Suprapubic skin (tissue), 4 donors: Measurements from ENCODE around the gene FAM131C. TPM values are rescaled to one million over a fixed set of nuclear protein-coding genes. Genes with fewer than 3 reads are reported as not detected.
"Not testable (repeated sequence)": the region's sequence is repeated elsewhere in the genome, so short reads cannot be mapped to it uniquely, and the experiment has no call there.

ENCODE experiments used
- DNase-seq, 2 donors: peaks; one replicate each; pipeline ENCODE4 v3.0.0-alpha.2; 2019; ENCODE audit warnings: low spot score in 2 of 2
- H3K27ac ChIP-seq: fragments of 200-600 bp; sonication (generic); one replicate; pipeline ENCODE4 v1.5.1; 2019
- H3K27me3 ChIP-seq: fragments of 200-600 bp; sonication (generic); one replicate; pipeline ENCODE4 v1.5.1; 2019
- H3K36me3 ChIP-seq: fragments of 200-600 bp; sonication (generic); one replicate; pipeline ENCODE4 v1.5.1; 2019
- H3K4me1 ChIP-seq: fragments of 200-600 bp; sonication (generic); one replicate; pipeline ENCODE4 v1.5.1; 2019
- H3K4me3 ChIP-seq: fragments of 200-600 bp; sonication (generic); one replicate; pipeline ENCODE4 v1.5.1; 2019; ENCODE audit warnings: mild to moderate bottlenecking
- H3K9me3 ChIP-seq: fragments of 200-600 bp; sonication (generic); one replicate; pipeline ENCODE4 v1.5.1; 2019
- CTCF ChIP-seq, 2 donors: fragments of 200-600 bp in 1 of 2; fragments of 450-650 bp in 1 of 2; sonication (generic) in 1 of 2; IDR thresholded peaks; one replicate each; pipeline ENCODE4 v1.5.1; 2016 to 2019; ENCODE audit warnings: antibody characterized with exemption in 2 of 2, mild to moderate bottlenecking in 1 of 2, moderate library complexity in 1 of 2
- EP300 ChIP-seq: sonication (generic); formaldehyde crosslinking; IDR thresholded peaks from one replicate; pipeline ENCODE4 v1.6.1; 2017; ENCODE audit warnings: antibody characterized with exemption
- POLR2A ChIP-seq, 2 donors: fragments of 450-650 bp; IDR thresholded peaks; one replicate each; pipeline ENCODE4 v1.6.1; 2017; ENCODE audit warnings: antibody characterized with exemption in 2 of 2, mild to moderate bottlenecking in 2 of 2, moderate library complexity in 2 of 2
- POLR2AphosphoS5 ChIP-seq, 3 donors: sonication (generic); formaldehyde crosslinking; IDR thresholded peaks; one replicate each; pipeline ENCODE4 v1.6.1; 2017; ENCODE audit warnings: antibody characterized with exemption in 3 of 3
- WGBS: methylation state at CpG from one replicate; pipeline ENCODE4 v1.1.5; 2018; 5-methylcytosine and 5-hydroxymethylcytosine counted together
- total RNA-seq, 4 donors: library from RNA; depleted of rRNA; stranded (reverse); fragments of >200 nt; gene quantifications; one replicate each; pipeline ENCODE4 v1.1.0, GENCODE V29; 2016

The FAM131C gene
- total RNA-seq, 4 donors from 2014 or later, result 0.72 to 1.6 (median 1.2) TPM; not detected in 1

GRCh38 chr1:16061266-16061665 lies 12.2 kb downstream of the FAM131C start:
- Histone ChIP-seq H3K4me1 (peaks cover 8% of the 10 kb centered on the region), H3K9me3 (no peaks in the 10 kb centered on the region), H3K27me3 (no peaks in the 10 kb centered on the region), H3K27ac (no peak overlapping the region), H3K36me3 (no peaks in the 10 kb centered on the region), H3K4me3 (no peak overlapping the region)
- WGBS, result 50% methylated on average over 1 of the region's 3 CpGs
- TF ChIP-seq POLR2A (IDR thresholded peaks at IDR 0.05) (no peak), POLR2AphosphoS5 (IDR thresholded peaks at IDR 0.05) (no peak), EP300 (no peak), CTCF (IDR thresholded peaks at IDR 0.05) (no peak)
- no peak for DNase-seq

GRCh38 chr1:16058394-16059120 lies 14.9 kb downstream of the FAM131C start:
- not testable (repeated sequence) for H3K4me1 ChIP-seq, H3K27ac ChIP-seq, H3K9me3 ChIP-seq, H3K4me3 ChIP-seq, H3K36me3 ChIP-seq, DNase-seq, H3K27me3 ChIP-seq
- WGBS, result 76% methylated on average over 12 of the region's 20 CpGs

GRCh38 chr1:16057314-16057915 lies 16.0 kb downstream of the FAM131C start:
- not testable (repeated sequence) for H3K27me3 ChIP-seq, DNase-seq
- 87% methylated on average over 3 of the region's 7 CpGs for WGBS

GRCh38 chr1:16056521-16056912 lies 16.9 kb downstream of the FAM131C start:
- not testable (repeated sequence) for DNase-seq, H3K36me3 ChIP-seq, H3K4me3 ChIP-seq, H3K27ac ChIP-seq, H3K4me1 ChIP-seq, H3K9me3 ChIP-seq, H3K27me3 ChIP-seq
- WGBS, result 38% methylated on average over 2 of the region's 4 CpGs

More at GRCh38 chr1:16057314-16057915, 16.0 kb downstream of the FAM131C start:
- not testable (repeated sequence) for H3K27ac ChIP-seq, H3K36me3 ChIP-seq, H3K9me3 ChIP-seq, H3K4me1 ChIP-seq, H3K4me3 ChIP-seq

GRCh38 chr1:16055613-16056520 lies 17.6 kb downstream of the FAM131C start:
- Histone ChIP-seq H3K4me1 (peaks cover 3% of the 10 kb centered on the region), H3K4me3 (no peak overlapping the region), H3K27me3 (no peaks in the 10 kb centered on the region), H3K36me3 (no peaks in the 10 kb centered on the region), H3K9me3 (no peaks in the 10 kb centered on the region), H3K27ac (no peak overlapping the region)
- no peak for TF ChIP-seq POLR2A (IDR thresholded peaks at IDR 0.05)
- peak; percentile 82 to 89 for TF ChIP-seq CTCF (IDR thresholded peaks at IDR 0.05)
- no peak for TF ChIP-seq EP300
- no peak for TF ChIP-seq POLR2AphosphoS5 (IDR thresholded peaks at IDR 0.05)
- WGBS, result 23% methylated on average over 17 of the region's 18 CpGs
- peak; percentile 91 for DNase-seq

GRCh38 chr1:16054598-16055540 lies 18.6 kb downstream of the FAM131C start:
- no peak for TF ChIP-seq CTCF (IDR thresholded peaks at IDR 0.05)
- no peak for TF ChIP-seq POLR2AphosphoS5 (IDR thresholded peaks at IDR 0.05)
- TF ChIP-seq POLR2A (IDR thresholded peaks at IDR 0.05), result no peak
- TF ChIP-seq EP300, result no peak
- Histone ChIP-seq H3K9me3 (no peaks in the 10 kb centered on the region), H3K4me3 (no peak overlapping the region), H3K27me3 (no peaks in the 10 kb centered on the region), H3K4me1 (peaks cover 3% of the 10 kb centered on the region), H3K36me3 (no peaks in the 10 kb centered on the region), H3K27ac (no peak overlapping the region)
- 84% methylated on average over 6 of the region's 7 CpGs for WGBS
- no peak for DNase-seq
